ENCODE results near the gene NFATC4. TPM values are rescaled to one million over a fixed set of nuclear protein-coding genes. Genes with fewer than 3 reads are reported as not detected.
"Not testable (repeated sequence)": the region's sequence is repeated elsewhere in the genome, so short reads cannot be mapped to it uniquely, and the experiment has no call there.

The NFATC4 gene
- total RNA-seq, 6 donors from 2014 or later = 8.5 to 98.5 (median 42.1) TPM

- Histone ChIP-seq H3K36me3 (no peaks in the 10 kb centered on the region), H3K27me3 (no peaks in the 10 kb centered on the region), H3K9me3 (no peaks in the 10 kb centered on the region), H3K4me3 (peak overlapping the region in 3 of 4 donors; percentile 47 to 57 (median 51)), H3K4me1 (peaks cover 23 to 41% (median 33%) of the 10 kb centered on the region in 4 donors), H3K27ac (peak overlapping the region; percentile 80 to 88 (median 85))
- TF ChIP-seq POLR2AphosphoS5 (IDR thresholded peaks at IDR 0.05) = no peak
- TF ChIP-seq POLR2A (IDR thresholded peaks at IDR 0.05) = peak in 1 of 4 donors; percentile 37
- TF ChIP-seq, protein P1, sequence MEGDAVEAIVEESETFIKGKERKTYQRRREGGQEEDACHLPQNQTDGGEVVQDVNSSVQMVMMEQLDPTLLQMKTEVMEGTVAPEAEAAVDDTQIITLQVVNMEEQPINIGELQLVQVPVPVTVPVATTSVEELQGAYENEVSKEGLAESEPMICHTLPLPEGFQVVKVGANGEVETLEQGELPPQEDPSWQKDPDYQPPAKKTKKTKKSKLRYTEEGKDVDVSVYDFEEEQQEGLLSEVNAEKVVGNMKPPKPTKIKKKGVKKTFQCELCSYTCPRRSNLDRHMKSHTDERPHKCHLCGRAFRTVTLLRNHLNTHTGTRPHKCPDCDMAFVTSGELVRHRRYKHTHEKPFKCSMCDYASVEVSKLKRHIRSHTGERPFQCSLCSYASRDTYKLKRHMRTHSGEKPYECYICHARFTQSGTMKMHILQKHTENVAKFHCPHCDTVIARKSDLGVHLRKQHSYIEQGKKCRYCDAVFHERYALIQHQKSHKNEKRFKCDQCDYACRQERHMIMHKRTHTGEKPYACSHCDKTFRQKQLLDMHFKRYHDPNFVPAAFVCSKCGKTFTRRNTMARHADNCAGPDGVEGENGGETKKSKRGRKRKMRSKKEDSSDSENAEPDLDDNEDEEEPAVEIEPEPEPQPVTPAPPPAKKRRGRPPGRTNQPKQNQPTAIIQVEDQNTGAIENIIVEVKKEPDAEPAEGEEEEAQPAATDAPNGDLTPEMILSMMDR (IDR thresholded peaks at IDR 0.05) = peak in 2 of 6 experiments; percentile 12
- peak in 1 of 2 donors; percentile 41 for ATAC-seq (ENCODE audit: low FRiP score in 2 of 2)
- WGBS, 2 donors = 9% methylated on average over 15 to 24 of the region's 52 CpGs
- DNase-seq = peak in 1 of 2 donors; percentile 90
These were observed 723 bp downstream of the NFATC4 start for GRCh38 chr14:24368562-24369252.

DNA sequence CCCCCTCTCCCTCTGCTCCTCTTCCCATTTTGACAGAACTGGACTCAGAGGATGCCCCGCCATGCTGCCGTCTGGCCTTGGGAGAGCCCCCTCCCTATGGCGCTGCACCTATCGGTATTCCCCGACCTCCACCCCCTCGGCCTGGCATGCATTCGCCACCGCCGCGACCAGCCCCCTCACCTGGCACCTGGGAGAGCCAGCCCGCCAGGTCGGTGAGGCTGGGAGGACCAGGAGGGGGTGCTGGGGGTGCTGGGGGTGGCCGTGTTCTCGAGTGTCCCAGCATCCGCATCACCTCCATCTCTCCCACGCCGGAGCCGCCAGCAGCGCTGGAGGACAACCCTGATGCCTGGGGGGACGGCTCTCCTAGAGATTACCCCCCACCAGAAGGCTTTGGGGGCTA, 1.5 kb downstream of the NFATC4 start:
- ATAC-seq (ENCODE audit: low FRiP score in 2 of 2) (no peak), DNase-seq (peak in 1 of 2 donors; percentile 81)
- Histone ChIP-seq H3K27me3 (no peaks in the 10 kb centered on the region), H3K4me3 (peak overlapping the region in 2 of 4 donors; percentile 51 to 57), H3K27ac (peak overlapping the region; percentile 80 to 88 (median 85)), H3K36me3 (no peaks in the 10 kb centered on the region), H3K9me3 (no peaks in the 10 kb centered on the region), H3K4me1 (peaks cover 23 to 41% (median 33%) of the 10 kb centered on the region in 4 donors)
- 81 to 90% methylated on average over 12 to 20 of the region's 20 CpGs for WGBS, 2 donors
- TF ChIP-seq, protein P1 (IDR thresholded peaks at IDR 0.05) = no peak
- TF ChIP-seq EP300 (IDR thresholded peaks at IDR 0.05) (no peak), POLR2A (IDR thresholded peaks at IDR 0.05) (no peak), POLR2AphosphoS5 (IDR thresholded peaks at IDR 0.05) (no peak)

DNA sequence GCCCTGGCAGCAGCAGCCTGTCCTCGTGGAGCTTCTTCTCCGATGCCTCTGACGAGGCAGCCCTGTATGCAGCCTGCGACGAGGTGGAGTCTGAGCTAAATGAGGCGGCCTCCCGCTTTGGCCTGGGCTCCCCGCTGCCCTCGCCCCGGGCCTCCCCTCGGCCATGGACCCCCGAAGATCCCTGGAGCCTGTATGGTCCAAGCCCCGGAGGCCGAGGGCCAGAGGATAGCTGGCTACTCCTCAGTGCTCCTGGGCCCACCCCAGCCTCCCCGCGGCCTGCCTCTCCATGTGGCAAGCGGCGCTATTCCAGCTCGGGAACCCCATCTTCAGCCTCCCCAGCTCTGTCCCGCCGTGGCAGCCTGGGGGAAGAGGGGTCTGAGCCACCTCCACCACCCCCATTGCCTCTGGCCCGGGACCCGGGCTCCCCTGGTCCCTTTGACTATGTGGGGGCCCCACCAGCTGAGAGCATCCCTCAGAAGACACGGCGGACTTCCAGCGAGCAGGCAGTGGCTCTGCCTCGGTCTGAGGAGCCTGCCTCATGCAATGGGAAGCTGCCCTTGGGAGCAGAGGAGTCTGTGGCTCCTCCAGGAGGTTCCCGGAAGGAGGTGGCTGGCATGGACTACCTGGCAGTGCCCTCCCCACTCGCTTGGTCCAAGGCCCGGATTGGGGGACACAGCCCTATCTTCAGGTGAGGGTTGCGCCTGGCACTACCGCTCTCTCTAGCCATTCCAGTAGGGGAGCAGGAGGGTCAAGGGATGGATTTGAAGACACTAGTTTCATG, 2.1 kb downstream of the NFATC4 start:
- WGBS, 2 donors = 87% methylated on average over 6 to 29 of the region's 32 CpGs
- H3K27me3 ChIP-seq = no peaks in the 10 kb centered on the region
- no peaks in the 10 kb centered on the region for H3K36me3 ChIP-seq
- ATAC-seq (ENCODE audit: low FRiP score in 2 of 2) (no peak), DNase-seq (peak in 1 of 2 donors; percentile 75)
- no peaks in the 10 kb centered on the region for H3K9me3 ChIP-seq
- TF ChIP-seq POLR2A (IDR thresholded peaks at IDR 0.05) (no peak), POLR2AphosphoS5 (IDR thresholded peaks at IDR 0.05) (no peak), EP300 (IDR thresholded peaks at IDR 0.05) (no peak)
- TF ChIP-seq, protein P1 (IDR thresholded peaks at IDR 0.05) = no peak
- peaks cover 20 to 39% (median 31%) of the 10 kb centered on the region in 4 donors for H3K4me1 ChIP-seq
- H3K27ac ChIP-seq = no peak overlapping the region
- no peak overlapping the region for H3K4me3 ChIP-seq

GRCh38 chr14:24370748-24371147, 2.8 kb downstream of the NFATC4 start:
- no peak for TF ChIP-seq POLR2A (IDR thresholded peaks at IDR 0.05)
- TF ChIP-seq POLR2AphosphoS5 (IDR thresholded peaks at IDR 0.05) = no peak
- no peak for TF ChIP-seq EP300 (IDR thresholded peaks at IDR 0.05)
- TF ChIP-seq, protein P1 (IDR thresholded peaks at IDR 0.05) = no peak
- H3K27me3 ChIP-seq = no peaks in the 10 kb centered on the region
- 61 to 86% methylated on average over 1 of the region's 1 CpG for WGBS, 2 donors
- no peak for ATAC-seq (ENCODE audit: low FRiP score in 2 of 2)
- H3K9me3 ChIP-seq = no peaks in the 10 kb centered on the region
- H3K36me3 ChIP-seq = no peaks in the 10 kb centered on the region
- peaks cover 16 to 33% (median 25%) of the 10 kb centered on the region in 4 donors for H3K4me1 ChIP-seq
- no peak overlapping the region for H3K27ac ChIP-seq
- DNase-seq = no peak
- no peak overlapping the region for H3K4me3 ChIP-seq

- not testable (repeated sequence) for H3K36me3 ChIP-seq; H3K4me3 ChIP-seq; H3K27ac ChIP-seq; DNase-seq; H3K9me3 ChIP-seq; H3K27me3 ChIP-seq; ATAC-seq (ENCODE audit: low FRiP score in 2 of 2)
- WGBS, 2 donors = 93 to 98% methylated on average over 3 of the region's 3 CpGs
- H3K4me1 ChIP-seq = peaks cover 10 to 25% (median 18%) of the 10 kb centered on the region in 4 donors
These were observed 3.6 kb downstream of the NFATC4 start for GRCh38 chr14:24371605-24372004.

All from upper lobe of left lung (tissue), 6 donors.